Left lung (tissue), 10 donors: ENCODE data around the gene C1orf226. TPM values are rescaled to one million over a fixed set of nuclear protein-coding genes. Genes with fewer than 3 reads are reported as not detected.
"Not testable (repeated sequence)": the region's sequence is repeated elsewhere in the genome, so short reads cannot be mapped to it uniquely, and the experiment has no call there.

Experiments used
- ATAC-seq: fragments of 200-7000 bp; cut with Tn5 transposase; one replicate; pipeline ENCODE4 v1.9.1; 2020; ENCODE audit warnings: moderate library complexity
- DNase-seq, 4 donors: peaks; one replicate each; pipeline ENCODE4 v3.0.0-alpha.2; 2013 to 2020
- H3K27ac ChIP-seq, 2 donors: fragments of 200-600 bp; sonication (generic) in 1 of 2; one replicate each; pipeline versions ENCODE4 v1.5.0 to v1.8.0; 2020 to 2021
- H3K27me3 ChIP-seq, 2 donors: fragments of 200-600 bp; sonication (generic) in 1 of 2; one replicate each; pipeline versions ENCODE4 v1.5.0 to v1.8.0; 2020 to 2021
- H3K36me3 ChIP-seq, 2 donors: fragments of 200-600 bp; sonication (generic) in 1 of 2; one replicate each; pipeline versions ENCODE4 v1.5.0 to v1.8.0; 2020 to 2021
- H3K4me1 ChIP-seq, 2 donors: fragments of 200-600 bp; one replicate each; pipeline ENCODE4 v1.8.0; 2021
- H3K4me3 ChIP-seq, 2 donors: fragments of 200-600 bp; sonication (generic) in 1 of 2; one replicate each; pipeline versions ENCODE4 v1.5.0 to v1.8.0; 2020 to 2021; ENCODE audit warnings: mild to moderate bottlenecking in 1 of 2
- H3K9me3 ChIP-seq, 2 donors: fragments of 200-600 bp; sonication (generic) in 1 of 2; one replicate each; pipeline versions ENCODE4 v1.5.0 to v1.8.0; 2020 to 2021
- intact Hi-C, 2 donors: fragments of 100-400 bp; cut with DNase I; formaldehyde crosslinking; loops; one replicate each; pipeline versions ENCODE4 v1.11.2 to v1.14.2; 2022
- polyA plus RNA-seq, 6 donors: library from polyadenylated mRNA; unstranded; fragments of 120-200 nt; gene quantifications; one replicate each; pipeline ENCODE4 v1.2.1, GENCODE V29; 2013; ENCODE audit not compliant: insufficient read length in 6 of 6
- total RNA-seq, 2 donors: library from RNA; stranded (reverse); fragmentation: NEBNext Ultra II Directional; extraction: Animal tissue kit (Norgen Biotek cat#: 25700); gene quantifications; one replicate each; pipeline ENCODE4 v1.2.1, GENCODE V29; 2021
- TF ChIP-seq, protein P1 (sequence below), 2 donors: fragments of 200-600 bp; sonication (generic) in 1 of 2; IDR thresholded peaks; one replicate each; pipeline versions ENCODE4 v1.5.0 to v1.8.0; 2021; ENCODE audit warnings: antibody characterized with exemption in 2 of 2
- donor health status: DM: no; HTN: yes; CAD: no.
- donor health status: DM: no; HTN: no; CAD: no.

C1orf226 gene
- total and polyA plus RNA-seq, 8 donors: 4.0 to 8.5 (median 5.0) TPM

DNA sequence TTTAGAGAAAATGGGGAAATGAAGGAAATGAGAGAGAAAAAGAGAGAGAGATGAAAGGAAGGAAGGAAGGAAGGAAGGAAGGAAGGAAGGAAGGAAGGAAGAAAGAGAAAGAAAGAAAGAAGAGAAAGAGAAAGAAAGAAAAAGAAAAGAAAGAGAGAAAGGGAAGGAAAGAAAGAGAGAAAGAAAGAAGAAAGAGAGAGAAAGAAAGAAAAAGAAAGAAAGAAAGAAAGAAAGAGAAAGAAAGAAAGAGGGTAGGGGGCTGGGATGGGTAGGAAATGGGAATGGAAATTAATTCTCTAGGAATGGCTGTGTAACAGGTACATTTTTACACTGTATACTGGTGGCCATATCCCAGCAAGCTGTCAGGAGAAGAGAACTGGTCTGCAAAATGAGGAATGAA is 34.7 kb downstream of the C1orf226 start:
- TF ChIP-seq, protein P1, sequence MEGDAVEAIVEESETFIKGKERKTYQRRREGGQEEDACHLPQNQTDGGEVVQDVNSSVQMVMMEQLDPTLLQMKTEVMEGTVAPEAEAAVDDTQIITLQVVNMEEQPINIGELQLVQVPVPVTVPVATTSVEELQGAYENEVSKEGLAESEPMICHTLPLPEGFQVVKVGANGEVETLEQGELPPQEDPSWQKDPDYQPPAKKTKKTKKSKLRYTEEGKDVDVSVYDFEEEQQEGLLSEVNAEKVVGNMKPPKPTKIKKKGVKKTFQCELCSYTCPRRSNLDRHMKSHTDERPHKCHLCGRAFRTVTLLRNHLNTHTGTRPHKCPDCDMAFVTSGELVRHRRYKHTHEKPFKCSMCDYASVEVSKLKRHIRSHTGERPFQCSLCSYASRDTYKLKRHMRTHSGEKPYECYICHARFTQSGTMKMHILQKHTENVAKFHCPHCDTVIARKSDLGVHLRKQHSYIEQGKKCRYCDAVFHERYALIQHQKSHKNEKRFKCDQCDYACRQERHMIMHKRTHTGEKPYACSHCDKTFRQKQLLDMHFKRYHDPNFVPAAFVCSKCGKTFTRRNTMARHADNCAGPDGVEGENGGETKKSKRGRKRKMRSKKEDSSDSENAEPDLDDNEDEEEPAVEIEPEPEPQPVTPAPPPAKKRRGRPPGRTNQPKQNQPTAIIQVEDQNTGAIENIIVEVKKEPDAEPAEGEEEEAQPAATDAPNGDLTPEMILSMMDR (IDR thresholded peaks at IDR 0.05): no peak
- no peak for ATAC-seq
- Histone ChIP-seq H3K27me3 (no peaks in the 10 kb centered on the region), H3K4me3 (no peak overlapping the region), H3K4me1 (no peaks in the 10 kb centered on the region), H3K36me3 (no peaks in the 10 kb centered on the region), H3K27ac (no peak overlapping the region), H3K9me3 (no peaks in the 10 kb centered on the region)
- intact Hi-C loops: no loop called here
- DNase-seq: no peak

DNA sequence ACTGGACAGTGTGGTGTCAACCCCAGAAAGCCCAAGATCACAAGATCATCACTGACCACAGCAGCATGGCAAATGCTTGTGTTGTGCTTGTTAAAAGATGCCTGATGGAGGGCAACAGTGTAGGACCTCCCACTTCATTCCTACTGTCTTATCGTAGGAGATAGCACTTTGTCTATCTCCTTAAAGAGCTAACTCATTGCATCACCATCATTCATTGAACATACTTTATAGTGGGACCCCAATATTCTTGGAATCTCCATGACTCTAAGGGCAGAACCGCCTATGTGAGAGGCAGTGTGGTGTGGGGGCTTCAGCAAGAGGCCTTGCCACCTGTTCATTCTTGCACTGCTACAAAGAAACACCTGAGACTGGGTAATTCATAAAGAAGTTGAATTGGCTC is 35.4 kb downstream of the C1orf226 start:
- TF ChIP-seq, protein P1 (IDR thresholded peaks at IDR 0.05): no peak
- DNase-seq: no peak

DNA sequence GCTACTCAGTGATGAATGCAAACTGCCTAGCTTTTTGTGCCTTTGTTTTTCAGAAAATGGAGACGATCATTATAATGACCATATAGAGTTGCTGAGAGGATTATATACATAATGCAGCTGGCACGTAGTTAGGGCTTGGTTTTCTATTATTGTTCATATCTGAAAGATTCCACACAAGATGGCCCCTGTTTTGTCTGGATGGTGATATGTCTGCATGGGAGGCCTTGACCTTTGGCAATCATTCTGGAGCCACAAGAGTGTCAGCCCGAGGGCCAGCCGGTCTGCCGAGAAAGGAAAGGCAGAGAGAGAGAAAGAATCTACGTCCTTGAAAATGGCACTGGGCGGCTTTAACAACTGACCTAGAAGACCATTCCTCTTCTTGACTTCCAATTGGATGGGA is 36.1 kb downstream of the C1orf226 start:
- no peak overlapping the region for H3K27ac ChIP-seq
- intact Hi-C loops: no loop called here
- H3K4me3 ChIP-seq: no peak overlapping the region
- no peaks in the 10 kb centered on the region for H3K9me3 ChIP-seq
- H3K36me3 ChIP-seq: no peaks in the 10 kb centered on the region
- TF ChIP-seq, protein P1 (IDR thresholded peaks at IDR 0.05): no peak
- ATAC-seq (no peak), DNase-seq (no peak)
- H3K27me3 ChIP-seq: no peaks in the 10 kb centered on the region
- peaks cover 0 to 1% of the 10 kb centered on the region in 2 donors for H3K4me1 ChIP-seq

More for the DNA sequence above, 35.4 kb downstream of the C1orf226 start:
- ATAC-seq: no peak
- intact Hi-C loops: no loop called here
- H3K9me3 ChIP-seq: no peaks in the 10 kb centered on the region
- H3K27me3 ChIP-seq: no peaks in the 10 kb centered on the region
- no peaks in the 10 kb centered on the region for H3K36me3 ChIP-seq
- no peak overlapping the region for H3K27ac ChIP-seq
- no peak overlapping the region for H3K4me3 ChIP-seq
- no peaks in the 10 kb centered on the region for H3K4me1 ChIP-seq

DNA sequence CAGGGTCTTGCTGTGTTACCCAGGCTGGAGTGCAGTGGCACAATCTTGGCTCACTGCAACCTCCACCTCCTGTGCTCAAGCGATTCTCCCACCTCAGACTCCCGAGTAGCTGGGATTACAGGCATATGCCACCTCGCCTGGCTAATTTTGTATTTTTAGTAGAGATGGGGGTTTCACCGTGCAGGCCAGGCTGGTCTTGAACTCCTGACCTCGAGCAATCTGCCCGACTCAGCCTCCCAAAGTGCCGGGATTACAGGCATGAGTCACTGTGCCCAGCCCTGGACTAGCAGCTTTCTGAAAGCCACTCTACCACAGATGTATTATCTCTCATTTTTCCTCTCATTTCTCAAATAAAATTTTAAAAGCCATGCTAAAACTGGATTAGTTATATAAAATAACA is 37.1 kb downstream of the C1orf226 start:
- H3K27me3 ChIP-seq, H3K9me3 ChIP-seq, H3K27ac ChIP-seq, H3K36me3 ChIP-seq, ATAC-seq, intact Hi-C loops, H3K4me3 ChIP-seq, DNase-seq: not testable (repeated sequence)
- peaks cover 0 to 11% of the 10 kb centered on the region in 2 donors for H3K4me1 ChIP-seq

DNA sequence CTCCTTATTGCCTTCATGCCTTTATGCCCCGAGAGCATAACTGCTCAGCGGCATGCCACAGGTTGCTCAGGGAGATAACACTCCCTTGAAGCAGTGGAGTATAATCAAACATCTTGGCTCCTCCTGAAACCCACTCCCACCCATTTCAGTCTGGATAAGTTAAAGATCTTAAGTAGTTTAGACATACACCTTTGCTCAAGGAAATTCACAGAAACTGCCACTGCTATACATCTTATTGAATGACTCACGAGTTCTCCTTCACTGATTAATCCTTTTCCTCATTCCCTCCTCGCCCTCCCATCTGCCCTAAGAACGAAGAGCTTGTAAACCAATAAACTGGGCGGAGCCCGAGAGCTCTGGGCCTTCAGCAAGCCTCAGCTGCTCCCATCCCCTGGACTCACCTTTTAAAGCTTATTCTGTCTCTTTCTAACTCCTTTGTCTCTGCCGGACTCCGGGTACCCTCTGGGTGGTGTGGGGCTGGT is 38.0 kb downstream of the C1orf226 start:
- not testable (repeated sequence) for H3K27ac ChIP-seq

DNA sequence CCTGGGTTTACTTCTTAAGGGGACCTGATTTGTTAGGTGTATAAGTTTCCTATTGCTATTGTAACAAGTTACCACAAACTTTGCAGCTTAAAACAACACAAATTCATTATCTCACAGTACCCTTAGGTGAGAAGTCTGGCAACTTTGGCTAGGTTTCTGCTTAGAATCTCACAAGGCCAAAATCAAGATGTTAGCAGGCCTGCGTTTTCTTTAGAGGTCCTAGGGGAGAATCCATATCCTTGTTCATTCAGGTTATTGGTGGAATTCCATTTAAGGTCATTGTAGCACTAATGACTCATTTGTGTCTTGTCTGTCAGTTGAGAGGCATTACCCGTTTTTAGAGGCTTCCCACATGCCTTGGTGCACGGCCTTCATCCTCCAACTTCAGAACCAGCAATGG is 38.6 kb downstream of the C1orf226 start:
- ATAC-seq (no peak), DNase-seq (no peak)
- H3K27ac ChIP-seq: no peak overlapping the region
- no peaks in the 10 kb centered on the region for H3K27me3 ChIP-seq
- intact Hi-C loops: no loop called here
- no peaks in the 10 kb centered on the region for H3K36me3 ChIP-seq
- H3K9me3 ChIP-seq: no peaks in the 10 kb centered on the region
- peaks cover 0 to 14% of the 10 kb centered on the region in 2 donors for H3K4me1 ChIP-seq
- H3K4me3 ChIP-seq: no peak overlapping the region
- TF ChIP-seq, protein P1 (IDR thresholded peaks at IDR 0.05): no peak

More for the DNA sequence above, 38.0 kb downstream of the C1orf226 start:
- H3K9me3 ChIP-seq, H3K36me3 ChIP-seq, H3K27me3 ChIP-seq, H3K4me3 ChIP-seq, ATAC-seq, intact Hi-C loops, DNase-seq: not testable (repeated sequence)
- peaks cover 0 to 14% of the 10 kb centered on the region in 2 donors for H3K4me1 ChIP-seq
